ENCODE results near the gene CYP24A1. TPM values are rescaled to one million over a fixed set of nuclear protein-coding genes. Genes with fewer than 3 reads are reported as not detected.

CYP24A1 gene
- total and polyA plus RNA-seq, 2 of the 13 experiments (the other 11 are each of a cell fraction or from before 2014, with no cell fraction given) = 9.4 to 32.7 TPM

- TF ChIP-seq HOXA5 (CRISPR knock-in tag; IDR thresholded peaks at IDR 0.05) = peak; percentile 3; the same call in 1 of the 2 replicates
- no peak for TF ChIP-seq ZNF792 (CRISPR knock-in tag; IDR thresholded peaks at IDR 0.05)
- no peak for TF ChIP-seq ZSCAN31 (CRISPR knock-in tag; IDR thresholded peaks at IDR 0.05; ENCODE audit: low read depth)
- no peak for TF ChIP-seq E2F1 (CRISPR knock-in tag; IDR thresholded peaks at IDR 0.05)
- TF ChIP-seq AGO2 (optimal IDR thresholded peaks at IDR 0.05; ENCODE audit: low read depth, low read length) = no peak
- TF ChIP-seq ZNF605 (CRISPR knock-in tag; IDR thresholded peaks at IDR 0.05) = peak; percentile 77; the same call in 1 of the 2 replicates
- no peak for TF ChIP-seq ZBTB38 (CRISPR knock-in tag; IDR thresholded peaks at IDR 0.05)
- TF ChIP-seq HMGXB4 (CRISPR knock-in tag; IDR thresholded peaks at IDR 0.05; ENCODE audit: borderline replicate concordance in 1 of 2, low read depth in 1 of 2) = no peak; a peak in 1 of 4 replicates
- no peak; the same call in 1 of the 2 replicates for TF ChIP-seq RELA (CRISPR knock-in tag; IDR thresholded peaks at IDR 0.05)
- 0 out of 2 replicates have a peak, but pooled peaks have one; percentile 12 for TF ChIP-seq ZC3H13 (CRISPR knock-in tag; IDR thresholded peaks at IDR 0.05)
- TF ChIP-seq STAT5B (CRISPR knock-in tag; IDR thresholded peaks at IDR 0.05) = no peak; the same call in 1 of the 2 replicates
- TF ChIP-seq MXI1 (IDR thresholded peaks at IDR 0.05; ENCODE audit: borderline replicate concordance, low read depth, low read length) = no peak
- 0 out of 2 replicates have a peak, but pooled peaks have one; percentile 3 for TF ChIP-seq ZBTB7B (CRISPR knock-in tag; IDR thresholded peaks at IDR 0.05)
- no peak for TF ChIP-seq NAIF1 (CRISPR knock-in tag; IDR thresholded peaks at IDR 0.05; ENCODE audit: borderline replicate concordance)
- no peak for TF ChIP-seq THAP7 (CRISPR knock-in tag; IDR thresholded peaks at IDR 0.05)
- no peak for TF ChIP-seq ZNF652 (CRISPR knock-in tag; IDR thresholded peaks at IDR 0.05; ENCODE audit: borderline replicate concordance, low read depth)
- no peak for TF ChIP-seq HES4 (CRISPR knock-in tag; IDR thresholded peaks at IDR 0.05; ENCODE audit: borderline replicate concordance)
- no peak for TF ChIP-seq AGO1 (IDR thresholded peaks at IDR 0.05; ENCODE audit: low read depth, low read length, poor library complexity, severe bottlenecking)
- TF ChIP-seq KLF16 (CRISPR knock-in tag; IDR thresholded peaks at IDR 0.05) = no peak
- TF ChIP-seq ZBTB39 (CRISPR knock-in tag; IDR thresholded peaks at IDR 0.05) = no peak
- no peak for TF ChIP-seq ATM (IDR thresholded peaks at IDR 0.05; ENCODE audit: borderline replicate concordance)
- TF ChIP-seq ZNF234 (CRISPR knock-in tag; conservative IDR thresholded peaks at IDR 0.05) = no peak
- peak; percentile 22; the same call in 1 of the 2 replicates for TF ChIP-seq EEA1 (CRISPR knock-in tag; IDR thresholded peaks at IDR 0.05; ENCODE audit: borderline replicate concordance)
- peak; percentile 65; the same call in 1 of the 2 replicates for TF ChIP-seq ARID2 (CRISPR knock-in tag; IDR thresholded peaks at IDR 0.05; ENCODE audit: borderline replicate concordance)
These were observed 34.9 kb upstream of the CYP24A1 start (continued) for GRCh38 chr20:54208548-54209176.
